Endothelial cell of umbilical vein (primary cell): ENCODE measurements around the gene MRAS.

Experiments used
- EZH2 ChIP-seq: IDR thresholded peaks from 2 replicates; pipeline ENCODE4 v1.6.1; 2012; ENCODE audit warnings: borderline replicate concordance, low read depth, mild to moderate bottlenecking, moderate library complexity, low read length, inconsistent platforms; ENCODE audit not compliant: severe bottlenecking
- POLR2A ChIP-seq: IDR thresholded peaks from 2 replicates; pipeline ENCODE4 v1.6.1; 2012; ENCODE audit warnings: low read depth, mild to moderate bottlenecking, control low read depth, low read length
- TF ChIP-seq, protein P1 (sequence below), 2 donors: IDR thresholded peaks; 1 replicate in 1 of 2; 2 replicates in 1 of 2; pipeline ENCODE4 v1.5.1; 2011; ENCODE audit warnings: low read length in 2 of 2, mild to moderate bottlenecking in 2 of 2, moderate library complexity in 2 of 2, control low read depth in 1 of 2, inconsistent platforms in 1 of 2, low read depth in 1 of 2; ENCODE audit not compliant: insufficient read depth in 1 of 2; ENCODE audit errors: extremely low read depth in 1 of 2

DNA sequence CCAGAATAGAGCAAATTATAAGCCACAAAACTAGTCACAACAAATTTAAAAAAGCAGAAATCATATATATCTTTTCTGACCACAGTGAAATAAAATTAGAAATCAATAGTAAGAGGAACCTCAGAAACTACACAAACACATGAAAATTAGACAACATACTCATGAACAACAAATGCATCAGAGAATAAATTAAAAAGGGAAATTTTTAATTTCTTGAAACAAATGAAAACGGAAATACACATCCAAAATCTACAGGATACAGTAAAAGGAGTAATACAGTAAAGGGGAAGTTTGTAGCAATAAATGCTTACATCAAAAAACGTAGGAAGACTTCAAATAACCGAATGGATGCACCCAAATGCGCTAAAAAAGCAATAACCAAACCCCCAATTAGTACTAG is 37.9 kb upstream of the MRAS start:
- TF ChIP-seq, protein P1, sequence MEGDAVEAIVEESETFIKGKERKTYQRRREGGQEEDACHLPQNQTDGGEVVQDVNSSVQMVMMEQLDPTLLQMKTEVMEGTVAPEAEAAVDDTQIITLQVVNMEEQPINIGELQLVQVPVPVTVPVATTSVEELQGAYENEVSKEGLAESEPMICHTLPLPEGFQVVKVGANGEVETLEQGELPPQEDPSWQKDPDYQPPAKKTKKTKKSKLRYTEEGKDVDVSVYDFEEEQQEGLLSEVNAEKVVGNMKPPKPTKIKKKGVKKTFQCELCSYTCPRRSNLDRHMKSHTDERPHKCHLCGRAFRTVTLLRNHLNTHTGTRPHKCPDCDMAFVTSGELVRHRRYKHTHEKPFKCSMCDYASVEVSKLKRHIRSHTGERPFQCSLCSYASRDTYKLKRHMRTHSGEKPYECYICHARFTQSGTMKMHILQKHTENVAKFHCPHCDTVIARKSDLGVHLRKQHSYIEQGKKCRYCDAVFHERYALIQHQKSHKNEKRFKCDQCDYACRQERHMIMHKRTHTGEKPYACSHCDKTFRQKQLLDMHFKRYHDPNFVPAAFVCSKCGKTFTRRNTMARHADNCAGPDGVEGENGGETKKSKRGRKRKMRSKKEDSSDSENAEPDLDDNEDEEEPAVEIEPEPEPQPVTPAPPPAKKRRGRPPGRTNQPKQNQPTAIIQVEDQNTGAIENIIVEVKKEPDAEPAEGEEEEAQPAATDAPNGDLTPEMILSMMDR (IDR thresholded peaks at IDR 0.05; ENCODE audit: extremely low read depth in 1 of 2, insufficient read depth in 1 of 2, low read depth in 1 of 2, low read length in 2 of 2) = no peak
- TF ChIP-seq POLR2A (no peak), EZH2 (no peak)
